Activated naive CD4-positive, alpha-beta T cell treated with anti-CD3 and anti-CD28 coated beads, Interleukin-2, amount 10 ng/mL, durations not matched to agents 7 days and 5 days (primary cell): ENCODE measurements around the gene MAP2K5.
A peak's percentile ranks its signal among the peaks of the same experiment; 100 is the strongest.

Experiments
- CTCF ChIA-PET: fragments of 350-600 bp; sonication (Branson Sonifier 250); formaldehyde crosslinking; loops from one replicate; lab custom pipeline; 2021; ENCODE audit warnings: antibody characterized with exemption; lab: Charles Lee
- DNase-seq: peaks from one replicate; pipeline ENCODE4 v3.0.0-alpha.2; 2020
- H3K27ac Mint-ChIP-seq: one replicate; pipeline ENCODE4 v1.8.0; 2021; ENCODE audit warnings: mild to moderate bottlenecking, moderate library complexity, mixed read lengths
- H3K27me3 Mint-ChIP-seq: one replicate; pipeline ENCODE4 v1.8.0; 2021; ENCODE audit warnings: mild to moderate bottlenecking, mixed read lengths
- H3K36me3 Mint-ChIP-seq: one replicate; pipeline ENCODE4 v1.8.0; 2021; ENCODE audit warnings: mixed read lengths
- H3K4me1 Mint-ChIP-seq: one replicate; pipeline ENCODE4 v1.8.0; 2021; ENCODE audit warnings: mixed read lengths
- H3K4me3 Mint-ChIP-seq: one replicate; pipeline ENCODE4 v1.8.0; 2021; ENCODE audit warnings: mild to moderate bottlenecking, moderate library complexity, mixed read lengths
- H3K9me3 Mint-ChIP-seq: one replicate; pipeline ENCODE4 v1.8.0; 2021; ENCODE audit warnings: mixed read lengths

The MAP2K5 gene

GRCh38 chr15:67750371-67750770 lies 207.9 kb downstream of the MAP2K5 start:
- Mint-ChIP-seq H3K4me3 (no peak overlapping the region), H3K27ac (no peak overlapping the region), H3K36me3 (peaks cover 12% of the 10 kb centered on the region)

GRCh38 chr15:67753891-67754290 lies 211.4 kb downstream of the MAP2K5 start:
- Mint-ChIP-seq H3K9me3 (no peaks in the 10 kb centered on the region), H3K27ac (no peak overlapping the region), H3K4me3 (no peak overlapping the region), H3K27me3 (no peaks in the 10 kb centered on the region), H3K4me1 (peaks cover 44% of the 10 kb centered on the region), H3K36me3 (peaks cover 9% of the 10 kb centered on the region)
- CTCF ChIA-PET = no interaction called here
- no peak for DNase-seq

More at GRCh38 chr15:67750371-67750770, 207.9 kb downstream of the MAP2K5 start:
- no peak for DNase-seq
- Mint-ChIP-seq H3K27me3 (no peaks in the 10 kb centered on the region), H3K9me3 (no peaks in the 10 kb centered on the region), H3K4me1 (peaks cover 30% of the 10 kb centered on the region)
- CTCF ChIA-PET = no interaction called here

GRCh38 chr15:67755264-67755663 lies 212.8 kb downstream of the MAP2K5 start:
- no peaks in the 10 kb centered on the region for H3K9me3 Mint-ChIP-seq
- no peak for DNase-seq
- H3K27ac Mint-ChIP-seq = no peak overlapping the region
- peaks cover 55% of the 10 kb centered on the region for H3K4me1 Mint-ChIP-seq
- CTCF ChIA-PET = interaction anchor here (1.4 kb wide), 1 partner anchor 299 kb away, joined by 5 read pairs; no protein-coding TSS in a partner anchor
- H3K36me3 Mint-ChIP-seq = peaks cover 9% of the 10 kb centered on the region
- no peak overlapping the region for H3K4me3 Mint-ChIP-seq
- H3K27me3 Mint-ChIP-seq = no peaks in the 10 kb centered on the region

GRCh38 chr15:67755936-67756335 lies 213.4 kb downstream of the MAP2K5 start:
- Mint-ChIP-seq H3K4me3 (no peak overlapping the region), H3K27ac (no peak overlapping the region), H3K36me3 (peaks cover 6% of the 10 kb centered on the region), H3K9me3 (no peaks in the 10 kb centered on the region), H3K27me3 (no peaks in the 10 kb centered on the region), H3K4me1 (peaks cover 52% of the 10 kb centered on the region)
- no peak for DNase-seq
- CTCF ChIA-PET = interaction anchor here (1.4 kb wide), 1 partner anchor 299 kb away, joined by 5 read pairs; no protein-coding TSS in a partner anchor

GRCh38 chr15:67758619-67759300 lies 216.3 kb downstream of the MAP2K5 start:
- Mint-ChIP-seq H3K27me3 (no peaks in the 10 kb centered on the region), H3K36me3 (peaks cover 4% of the 10 kb centered on the region), H3K4me3 (peak overlapping the region; percentile 4), H3K4me1 (peaks cover 78% of the 10 kb centered on the region), H3K27ac (peak overlapping the region; percentile 53), H3K9me3 (no peaks in the 10 kb centered on the region)
- no peak for DNase-seq
- CTCF ChIA-PET = interaction anchor here (1.0 kb wide), 1 partner anchor 23 kb away, joined by 4 read pairs; no protein-coding TSS in a partner anchor

- H3K9me3 Mint-ChIP-seq = no peaks in the 10 kb centered on the region
- H3K4me1 Mint-ChIP-seq = peaks cover 70% of the 10 kb centered on the region
- peaks cover 5% of the 10 kb centered on the region for H3K36me3 Mint-ChIP-seq
- no peak overlapping the region for H3K4me3 Mint-ChIP-seq
- no peaks in the 10 kb centered on the region for H3K27me3 Mint-ChIP-seq
- no peak for DNase-seq
- CTCF ChIA-PET = no interaction called here
- H3K27ac Mint-ChIP-seq = no peak overlapping the region
Observed at GRCh38 chr15:67760901-67761300, 218.4 kb downstream of the MAP2K5 start.

- Mint-ChIP-seq H3K27ac (no peak overlapping the region), H3K4me3 (no peak overlapping the region), H3K4me1 (peaks cover 66% of the 10 kb centered on the region), H3K27me3 (no peaks in the 10 kb centered on the region), H3K9me3 (no peaks in the 10 kb centered on the region), H3K36me3 (peaks cover 5% of the 10 kb centered on the region)
- CTCF ChIA-PET = interaction anchor here (0.7 kb wide), 1 partner anchor 76 kb away, joined by 3 read pairs; no protein-coding TSS in a partner anchor
- no peak for DNase-seq
Observed at GRCh38 chr15:67761343-67761742, 218.8 kb downstream of the MAP2K5 start.

GRCh38 chr15:67762610-67763368 lies 220.3 kb downstream of the MAP2K5 start:
- H3K4me1 Mint-ChIP-seq = peaks cover 56% of the 10 kb centered on the region
- no peaks in the 10 kb centered on the region for H3K27me3 Mint-ChIP-seq
- peaks cover 5% of the 10 kb centered on the region for H3K36me3 Mint-ChIP-seq
- CTCF ChIA-PET = interaction anchor here (0.7 kb wide), 1 partner anchor 51 kb away, joined by 3 read pairs; no protein-coding TSS in a partner anchor
- H3K9me3 Mint-ChIP-seq = no peaks in the 10 kb centered on the region
- H3K4me3 Mint-ChIP-seq = no peak overlapping the region
- H3K27ac Mint-ChIP-seq = peak overlapping the region; percentile 2
- DNase-seq = peak; percentile 60

GRCh38 chr15:67765701-67766100 lies 223.2 kb downstream of the MAP2K5 start:
- Mint-ChIP-seq H3K27ac (no peak overlapping the region), H3K36me3 (peaks cover 5% of the 10 kb centered on the region), H3K27me3 (no peaks in the 10 kb centered on the region), H3K4me3 (no peak overlapping the region), H3K4me1 (peaks cover 34% of the 10 kb centered on the region), H3K9me3 (no peaks in the 10 kb centered on the region)
- DNase-seq = no peak
- CTCF ChIA-PET = no interaction called here

- Mint-ChIP-seq H3K9me3 (no peaks in the 10 kb centered on the region), H3K27me3 (no peaks in the 10 kb centered on the region), H3K27ac (no peak overlapping the region), H3K4me3 (no peak overlapping the region), H3K36me3 (peaks cover 4% of the 10 kb centered on the region), H3K4me1 (peaks cover 23% of the 10 kb centered on the region)
- no peak for DNase-seq
- CTCF ChIA-PET = no interaction called here
Observed at GRCh38 chr15:67766968-67767367, 224.5 kb downstream of the MAP2K5 start.

GRCh38 chr15:67768313-67768977 lies 225.9 kb downstream of the MAP2K5 start:
- Mint-ChIP-seq H3K27me3 (no peaks in the 10 kb centered on the region), H3K4me1 (peaks cover 9% of the 10 kb centered on the region), H3K4me3 (no peak overlapping the region), H3K36me3 (peaks cover 4% of the 10 kb centered on the region), H3K9me3 (no peaks in the 10 kb centered on the region), H3K27ac (no peak overlapping the region)
- DNase-seq = no peak
- CTCF ChIA-PET = no interaction called here

- Mint-ChIP-seq H3K27ac (no peak overlapping the region), H3K4me3 (no peak overlapping the region), H3K27me3 (no peaks in the 10 kb centered on the region), H3K9me3 (no peaks in the 10 kb centered on the region), H3K36me3 (no peaks in the 10 kb centered on the region), H3K4me1 (peaks cover 2% of the 10 kb centered on the region)
- DNase-seq = no peak
- CTCF ChIA-PET = no interaction called here
Observed at GRCh38 chr15:67769497-67770357, 227.2 kb downstream of the MAP2K5 start.

GRCh38 chr15:67770358-67770628 lies 227.8 kb downstream of the MAP2K5 start:
- no peaks in the 10 kb centered on the region for H3K36me3 Mint-ChIP-seq
- H3K4me3 Mint-ChIP-seq = no peak overlapping the region
- no peaks in the 10 kb centered on the region for H3K9me3 Mint-ChIP-seq
- H3K27ac Mint-ChIP-seq = no peak overlapping the region
- no peaks in the 10 kb centered on the region for H3K27me3 Mint-ChIP-seq
- CTCF ChIA-PET = no interaction called here
- H3K4me1 Mint-ChIP-seq = peaks cover 2% of the 10 kb centered on the region
- DNase-seq = no peak
